GM23248 (cell line): ENCODE results near the gene ZNF776. TPM values are rescaled to one million over a fixed set of nuclear protein-coding genes. Genes with fewer than 3 reads are reported as not detected.

Experiments used
- DNase-seq: peaks from one replicate; pipeline ENCODE4 v3.0.0-alpha.2; 2015
- H2AFZ ChIP-seq: fragments of 200-600 bp; sonication (generic); 2 replicates; pipeline ENCODE4 v1.6.1; 2016; ENCODE audit warnings: antibody characterized with exemption
- H3F3A ChIP-seq: fragments of 200-600 bp; sonication (generic); 2 replicates; pipeline ENCODE4 v1.6.1; 2016; ENCODE audit warnings: mild to moderate bottlenecking, antibody characterized with exemption, mixed run types; ENCODE audit not compliant: insufficient read depth
- H3K27ac ChIP-seq: fragments of 200-600 bp; sonication (generic); 2 replicates; pipeline ENCODE4 v1.5.1; 2016; ENCODE audit warnings: mild to moderate bottlenecking
- H3K27me3 ChIP-seq: fragments of 200-600 bp; sonication (generic); replicated peaks from 2 replicates; pipeline ENCODE4 v1.6.1; 2016; ENCODE audit warnings: mild to moderate bottlenecking; ENCODE audit not compliant: insufficient read depth
- H3K36me3 ChIP-seq: fragments of 200-600 bp; sonication (generic); 2 replicates; pipeline ENCODE4 v1.6.1; 2016; ENCODE audit warnings: low read depth, mild to moderate bottlenecking
- H3K4me1 ChIP-seq: fragments of 200-600 bp; sonication (generic); 2 replicates; pipeline ENCODE4 v1.6.1; 2016; ENCODE audit warnings: mild to moderate bottlenecking; ENCODE audit not compliant: insufficient read depth
- H3K4me2 ChIP-seq: fragments of 200-600 bp; sonication (generic); one replicate; pipeline ENCODE4 v1.6.1; 2016; ENCODE audit warnings: mild to moderate bottlenecking; ENCODE audit not compliant: unreplicated experiment
- H3K4me3 ChIP-seq: fragments of 200-600 bp; sonication (generic); 2 replicates; pipeline ENCODE4 v1.5.1; 2016; ENCODE audit warnings: mild to moderate bottlenecking
- H3K79me2 ChIP-seq: fragments of 200-600 bp; sonication (generic); 2 replicates; pipeline ENCODE4 v1.6.1; 2016; ENCODE audit warnings: mild to moderate bottlenecking; ENCODE audit not compliant: insufficient read depth
- H3K9ac ChIP-seq: fragments of 200-600 bp; sonication (generic); 2 replicates; pipeline ENCODE4 v1.6.1; 2016; ENCODE audit warnings: mild to moderate bottlenecking
- H3K9me2 ChIP-seq: fragments of 200-600 bp; sonication (generic); 2 replicates; pipeline ENCODE4 v1.6.1; 2016; ENCODE audit warnings: mixed run types, mild to moderate bottlenecking, moderate library complexity; ENCODE audit not compliant: insufficient read depth
- H3K9me3 ChIP-seq: fragments of 200-600 bp; sonication (generic); one replicate; pipeline ENCODE4 v1.6.1; 2017; ENCODE audit warnings: low read depth
- H4K20me1 ChIP-seq: fragments of 200-600 bp; sonication (generic); 2 replicates; pipeline ENCODE4 v1.6.0; 2016; ENCODE audit not compliant: insufficient read depth
- EZH2 ChIP-seq: fragments of 200-600 bp; sonication (generic); IDR thresholded peaks from 2 replicates; pipeline ENCODE4 v1.6.1; 2018; ENCODE audit warnings: antibody characterized with exemption, mild to moderate bottlenecking; ENCODE audit not compliant: insufficient read depth, poor library complexity, severe bottlenecking
- EZH2phosphoT487 ChIP-seq: fragments of 200-600 bp; sonication (generic); IDR thresholded peaks from 2 replicates; pipeline ENCODE4 v1.6.1; 2018; ENCODE audit warnings: antibody characterized with exemption, moderate library complexity, mild to moderate bottlenecking, low read depth; ENCODE audit not compliant: insufficient read depth
- WGBS, 2 experiments: methylation state at CpG; one replicate each; pipeline ENCODE4 v1.1.6; 2015 to 2017; ENCODE audit warnings: low lambda C conversion rate in 2 of 2, low coverage in 1 of 2; ENCODE audit errors: missing lambda C conversion rate in 2 of 2; 5-methylcytosine and 5-hydroxymethylcytosine counted together
- in situ Hi-C: fragments of 300-500 bp; cut with MboI; formaldehyde crosslinking; loops from 2 replicates; pipeline ENCODE4 v1.15.0; 2020
- polyA plus RNA-seq: library from polyadenylated mRNA; unstranded; fragments of >200 nt; fragmentation: Nextera tagmentation; extraction: Ambion mirVana; gene quantifications from 2 replicates; pipeline ENCODE4 v1.2.1, GENCODE V29; 2016
- total RNA-seq: library from RNA; depleted of rRNA; stranded (reverse); fragments of >200 nt; shearing (Covaris generic); gene quantifications from 2 replicates; pipeline ENCODE4 v1.2.3, GENCODE V29; 2014; rRNA removed

Gene ZNF776
- total RNA-seq = 6.7 and 9.4 TPM in 2 replicates
- polyA plus RNA-seq = 3.7 and 3.9 TPM in 2 replicates

DNA sequence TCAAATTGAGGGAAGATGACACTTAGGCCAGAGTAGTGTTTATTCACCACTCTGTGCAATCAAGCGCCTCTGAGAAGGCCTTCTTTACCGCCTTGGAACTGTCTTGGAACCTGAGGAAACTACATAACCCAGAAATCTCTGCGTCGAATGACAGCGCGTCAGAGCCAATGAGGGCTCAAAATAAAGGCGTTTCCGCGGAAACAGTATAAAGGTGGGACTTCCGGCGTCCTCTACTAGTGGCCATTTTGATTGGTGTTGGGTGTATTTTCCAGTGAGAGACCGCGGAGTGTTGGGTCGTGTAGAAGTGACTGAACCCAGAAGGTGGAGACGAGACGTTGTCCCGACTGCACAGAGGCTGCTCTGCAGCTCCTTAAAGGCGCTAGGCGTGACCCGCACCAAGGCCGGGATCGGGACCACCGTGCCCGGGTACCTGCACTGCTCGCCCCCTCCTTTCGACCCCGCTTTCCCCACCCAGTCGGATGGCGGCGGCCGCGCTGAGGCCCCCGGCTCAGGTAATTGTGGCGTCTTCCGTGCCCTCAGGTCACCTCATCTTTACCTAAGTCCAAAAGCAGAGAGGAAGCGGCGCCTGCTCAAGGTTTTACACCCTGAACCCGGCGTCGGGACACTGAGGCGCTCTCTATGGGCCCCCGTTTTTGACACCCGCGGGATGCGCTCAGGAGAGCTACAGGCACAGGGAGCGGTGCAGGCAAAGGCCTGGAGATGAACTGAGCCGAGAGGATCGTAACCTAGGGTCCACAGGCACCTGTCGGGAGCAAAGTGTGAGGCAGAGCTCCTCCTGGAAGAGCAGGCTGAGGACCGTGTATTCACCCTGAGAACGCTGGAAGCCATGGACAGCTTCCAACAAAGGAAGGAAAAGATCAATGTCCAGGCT is at the start of gene ZNF776:
ZNF776 (plus strand) TSS at position 236 of the 892 bp plus-strand sequence; CDS start at position 480, 244 bp downstream.
- no peaks in the 10 kb centered on the region for H3F3A ChIP-seq
- H3K27ac ChIP-seq = peak within 1 kb of the TSS; percentile 34
- peaks cover 14% of the 10 kb centered on the region for H3K4me1 ChIP-seq
- H3K79me2 ChIP-seq = peaks cover 50% of the 10 kb centered on the region
- H3K4me2 ChIP-seq = peak within 1 kb of the TSS; percentile 91
- peak within 1 kb of the TSS; percentile 95 for H2AFZ ChIP-seq
- in situ Hi-C loops = no loop called here
- no peak for TF ChIP-seq EZH2
- no peaks in the 10 kb centered on the region for H3K9me3 ChIP-seq
- H4K20me1 ChIP-seq = peaks cover 4% of the 10 kb centered on the region; the same call in 1 of the 2 replicates
- peak within 1 kb of the TSS; percentile 88 for H3K4me3 ChIP-seq
- 3 to 4% methylated on average over 50 to 51 of the region's 51 CpGs for WGBS, 2 experiments
- peak within 1 kb of the TSS; percentile 88 for H3K9ac ChIP-seq
- H3K27me3 ChIP-seq = no peaks in the 10 kb centered on the region
- peak; percentile 96 for DNase-seq
- no peaks in the 10 kb centered on the region for H3K9me2 ChIP-seq
- 0 out of 2 replicates have a peak, but pooled peaks cover 17% of the 10 kb centered on the region for H3K36me3 ChIP-seq

DNA sequence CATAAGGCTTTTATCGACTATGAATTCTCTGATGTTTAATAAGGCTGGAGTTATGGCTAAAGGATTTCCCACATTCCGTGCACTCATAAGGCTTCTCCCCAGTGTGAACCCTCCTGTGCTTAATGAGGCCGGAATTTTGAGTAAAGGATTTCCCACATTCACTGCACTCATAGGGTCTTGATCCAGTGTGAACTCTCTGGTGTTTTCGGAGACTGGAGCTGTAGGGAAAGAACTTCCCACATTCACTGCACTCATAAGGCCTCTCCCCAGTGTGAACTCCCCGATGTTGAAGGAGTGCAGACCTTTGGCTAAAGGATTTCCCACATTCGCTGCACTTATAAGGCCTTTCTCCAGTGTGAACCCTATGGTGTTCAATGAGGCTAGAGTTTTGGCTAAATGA is 45.0 kb upstream of the ZNF776 start:
- Histone ChIP-seq H3K79me2 (peaks cover 94% of the 10 kb centered on the region), H3K27ac (no peak overlapping the region), H3K4me2 (no peak overlapping the region), H3K4me3 (no peak overlapping the region), H3K9ac (no peak overlapping the region), H3F3A (peaks cover 15% of the 10 kb centered on the region; the same call in 1 of the 2 replicates), H2AFZ (no peak overlapping the region), H3K9me3 (no peaks in the 10 kb centered on the region), H3K4me1 (no peaks in the 10 kb centered on the region), H3K36me3 (peaks cover 35% of the 10 kb centered on the region), H3K27me3 (no peaks in the 10 kb centered on the region), H4K20me1 (no peaks in the 10 kb centered on the region), H3K9me2 (no peaks in the 10 kb centered on the region)
- DNase-seq = no peak
- TF ChIP-seq EZH2phosphoT487 = no peak
- in situ Hi-C loops = no loop called here
- 85 to 87% methylated on average over 6 of the region's 6 CpGs for WGBS, 2 experiments

DNA sequence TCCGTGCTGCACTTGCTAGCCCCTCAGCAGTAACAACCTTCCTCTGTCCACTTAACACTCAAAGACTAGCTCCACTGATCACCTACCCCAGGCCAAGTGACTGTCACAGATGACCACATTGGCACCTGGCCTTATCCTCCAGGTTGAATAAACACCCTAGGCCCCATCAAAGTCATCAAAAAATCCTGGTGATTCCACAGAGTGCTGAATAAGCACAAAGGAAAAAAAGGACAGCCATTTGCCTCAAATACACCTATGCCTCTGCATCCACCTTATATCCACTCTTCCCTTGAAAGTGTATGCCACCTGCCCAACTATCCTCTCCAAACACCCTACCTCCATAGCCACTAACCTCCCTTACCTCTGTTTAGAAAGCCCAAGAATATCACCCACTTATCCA is 40.3 kb upstream of the ZNF776 start:
- Histone ChIP-seq H3K4me3 (no peak overlapping the region), H3K9me3 (no peaks in the 10 kb centered on the region), H3K9me2 (no peaks in the 10 kb centered on the region), H2AFZ (no peak overlapping the region), H4K20me1 (no peaks in the 10 kb centered on the region), H3K4me1 (peaks cover 10% of the 10 kb centered on the region; the same call in 1 of the 2 replicates), H3K79me2 (peaks cover 69% of the 10 kb centered on the region), H3K9ac (no peak overlapping the region), H3K4me2 (no peak overlapping the region), H3K27ac (no peak overlapping the region), H3K36me3 (peaks cover 13% of the 10 kb centered on the region), H3K27me3 (no peaks in the 10 kb centered on the region), H3F3A (peaks cover 8% of the 10 kb centered on the region; the same call in 1 of the 2 replicates)
- DNase-seq = no peak
- in situ Hi-C loops = no loop called here
- TF ChIP-seq EZH2 (no peak), EZH2phosphoT487 (no peak)
- 100% methylated on average over 1 of the region's 1 CpG for WGBS, 2 experiments

DNA sequence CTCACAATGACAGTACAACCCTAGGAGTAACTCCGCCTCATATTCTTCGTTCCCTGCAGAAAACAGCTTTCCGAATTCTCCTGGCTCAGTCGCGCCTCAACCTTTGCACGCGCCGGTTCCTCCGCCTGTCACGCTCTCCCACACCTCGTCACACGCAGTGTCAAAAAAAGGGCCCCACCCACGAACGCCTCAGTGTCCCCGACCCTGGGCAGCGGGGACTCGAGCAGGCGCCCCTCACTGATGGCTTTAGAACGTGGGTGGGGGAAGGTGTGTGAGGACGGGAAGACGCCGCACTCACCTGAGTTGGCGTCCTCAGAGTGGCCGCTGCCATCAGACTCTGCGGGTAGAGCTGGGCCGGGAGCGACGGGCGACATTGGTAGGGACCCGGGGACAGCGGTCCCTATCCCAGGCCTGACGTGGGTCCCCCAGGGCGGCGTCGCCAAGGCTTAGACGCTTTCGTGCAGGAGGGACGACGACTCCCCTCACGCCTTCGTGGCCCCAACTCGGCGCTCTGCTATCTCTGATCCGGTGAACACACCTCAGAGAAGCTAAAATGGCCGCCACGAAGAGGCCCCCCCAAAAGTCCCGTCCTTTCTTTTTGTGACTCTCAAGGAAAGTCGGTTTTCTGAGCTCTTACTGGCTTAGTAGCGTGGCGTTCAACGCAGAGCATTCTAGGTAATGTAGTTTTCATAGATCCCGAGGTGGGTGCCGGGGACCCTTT is 37.8 kb upstream of the ZNF776 start, which contains the start of gene ZNF154:
ZNF154 (minus strand) TSS at position 564 of the 721 bp plus-strand sequence; CDS start at position 331, 233 bp downstream.
- peak within 1 kb of the TSS; percentile 55 for H3K27ac ChIP-seq

More for the DNA sequence above, 37.8 kb upstream of the ZNF776 start, which contains the start of gene ZNF154:
- no peak for TF ChIP-seq EZH2
- no peak for TF ChIP-seq EZH2phosphoT487
- no peaks in the 10 kb centered on the region for H3K27me3 ChIP-seq
- peak within 1 kb of the TSS; percentile 92 for H2AFZ ChIP-seq
- peaks cover 46% of the 10 kb centered on the region for H3K79me2 ChIP-seq
- no peaks in the 10 kb centered on the region for H4K20me1 ChIP-seq
- H3K9me2 ChIP-seq = no peaks in the 10 kb centered on the region
- H3K4me3 ChIP-seq = peak within 1 kb of the TSS; percentile 85
- peaks cover 8% of the 10 kb centered on the region; the same call in 1 of the 2 replicates for H3F3A ChIP-seq
- peak within 1 kb of the TSS; percentile 78 for H3K4me2 ChIP-seq
- no peaks in the 10 kb centered on the region for H3K9me3 ChIP-seq
- in situ Hi-C loops = no loop called here
- DNase-seq = peak; percentile 88
- peak within 1 kb of the TSS; percentile 89 for H3K9ac ChIP-seq
- WGBS, 2 experiments = 3 to 4% methylated on average over 53 of the region's 53 CpGs
- H3K4me1 ChIP-seq = peaks cover 10% of the 10 kb centered on the region; the same call in 1 of the 2 replicates
- H3K36me3 ChIP-seq = no peaks in the 10 kb centered on the region
